Fibroblast of lung (primary cell): Measurements from ENCODE around the gene PRPSAP1. TPM values are rescaled to one million over a fixed set of nuclear protein-coding genes. Genes with fewer than 3 reads are reported as not detected.

ENCODE experiments used
- DNase-seq, 2 donors: peaks; one replicate each; pipeline versions ENCODE4 v3.0.0 to v3.0.0-alpha.2; 2010; ENCODE audit warnings: low read depth in 2 of 2
- H2AFZ ChIP-seq: 2 replicates; pipeline ENCODE4 v1.5.1; 2012; ENCODE audit warnings: low read length, control low read depth, inconsistent platforms
- H3K27ac ChIP-seq: 2 replicates; pipeline ENCODE4 v1.5.1; 2011; ENCODE audit warnings: low read length, control low read depth; ENCODE audit not compliant: insufficient read depth
- H3K27me3 ChIP-seq: 2 replicates; pipeline ENCODE4 v1.5.1; 2011; ENCODE audit warnings: mild to moderate bottlenecking, low read length; ENCODE audit not compliant: control insufficient read depth, insufficient read depth
- H3K36me3 ChIP-seq: 2 replicates; pipeline ENCODE4 v1.5.1; 2011; ENCODE audit warnings: low read length; ENCODE audit not compliant: control insufficient read depth, insufficient read depth
- H3K4me1 ChIP-seq: 2 replicates; pipeline ENCODE4 v1.5.1; 2011; ENCODE audit warnings: low read length; ENCODE audit not compliant: control insufficient read depth, insufficient read depth; ENCODE audit errors: extremely low read depth
- H3K4me2 ChIP-seq: 2 replicates; pipeline ENCODE4 v1.5.1; 2011; ENCODE audit warnings: low read length, control low read depth; ENCODE audit not compliant: insufficient read depth; ENCODE audit errors: extremely low read depth
- H3K4me3 ChIP-seq, 4 experiments: fragments of 200-600 bp in 1 of 4; sonication (generic) in 1 of 4; replicated peaks in 1 of 4; 2 replicates each; pipeline ENCODE4 v1.5.1; 2011 to 2016; ENCODE audit warnings: low read length in 4 of 4, low read depth in 3 of 4, mild to moderate bottlenecking in 3 of 4, control low read depth in 2 of 4, inconsistent platforms in 1 of 4, mixed read lengths in 1 of 4; ENCODE audit not compliant: insufficient read depth in 1 of 4; ENCODE audit errors: control extremely low read depth in 1 of 4
- H3K79me2 ChIP-seq: 2 replicates; pipeline ENCODE4 v1.5.1; 2012; ENCODE audit warnings: mild to moderate bottlenecking, low read length, inconsistent platforms; ENCODE audit not compliant: control insufficient read depth, insufficient read depth
- H3K9ac ChIP-seq: 2 replicates; pipeline ENCODE4 v1.5.1; 2011; ENCODE audit warnings: mild to moderate bottlenecking, low read length, control low read depth; ENCODE audit not compliant: insufficient read depth
- H3K9me3 ChIP-seq: 2 replicates; pipeline ENCODE4 v1.5.1; 2012; ENCODE audit warnings: low read depth, low read length; ENCODE audit not compliant: control insufficient read depth, insufficient read depth
- H4K20me1 ChIP-seq: 2 replicates; pipeline ENCODE4 v1.5.1; 2011; ENCODE audit warnings: low read length; ENCODE audit not compliant: control insufficient read depth, insufficient read depth; ENCODE audit errors: extremely low read depth
- EZH2 ChIP-seq: IDR thresholded peaks from 2 replicates; pipeline ENCODE4 v1.5.1; 2012; ENCODE audit warnings: low read length, control low read depth, mild to moderate bottlenecking; ENCODE audit errors: missing control alignments
- polyA plus RNA-seq, 2 donors: library from polyadenylated mRNA; depleted of rRNA in 1 of 2; stranded (reverse) in 1 of 2; unstranded in 1 of 2; fragments of >200 nt; gene quantifications; 2 replicates each; pipeline ENCODE4 v1.2.1, GENCODE V29; 2011 to 2012; ENCODE audit warnings: missing spikeins in 1 of 2
- total RNA-seq: library from RNA; depleted of rRNA; stranded (reverse); fragments of >200 nt; gene quantifications from 2 replicates; pipeline ENCODE4 v1.2.1, GENCODE V29; 2014
- TF ChIP-seq, protein P1 (sequence below), 2 donors: IDR thresholded peaks in 1 of 2; conservative IDR thresholded peaks in 1 of 2; 1 replicate in 1 of 2; 2 replicates in 1 of 2; pipeline ENCODE4 v1.5.1; 2011 to 2012; ENCODE audit warnings: low read length in 2 of 2, control low read depth in 1 of 2, inconsistent platforms in 1 of 2, low read depth in 1 of 2, mild to moderate bottlenecking in 1 of 2

The PRPSAP1 gene
- total and polyA plus RNA-seq, 2 donors (not counting 1 experiment from before 2014, with no cell fraction given), result 32.7 to 56.9 TPM

GRCh38 chr17:76296186-76296585, 57.5 kb downstream of the PRPSAP1 start:
- Histone ChIP-seq H3K79me2 (no peaks in the 10 kb centered on the region), H4K20me1 (no peaks in the 10 kb centered on the region), H2AFZ (no peak overlapping the region), H3K9ac (no peak overlapping the region), H3K9me3 (no peaks in the 10 kb centered on the region), H3K4me1 (no peaks in the 10 kb centered on the region), H3K27me3 (no peaks in the 10 kb centered on the region), H3K4me2 (no peak overlapping the region), H3K36me3 (no peaks in the 10 kb centered on the region), H3K27ac (no peak overlapping the region), H3K4me3 (no peak overlapping the region)
- TF ChIP-seq, protein P1, sequence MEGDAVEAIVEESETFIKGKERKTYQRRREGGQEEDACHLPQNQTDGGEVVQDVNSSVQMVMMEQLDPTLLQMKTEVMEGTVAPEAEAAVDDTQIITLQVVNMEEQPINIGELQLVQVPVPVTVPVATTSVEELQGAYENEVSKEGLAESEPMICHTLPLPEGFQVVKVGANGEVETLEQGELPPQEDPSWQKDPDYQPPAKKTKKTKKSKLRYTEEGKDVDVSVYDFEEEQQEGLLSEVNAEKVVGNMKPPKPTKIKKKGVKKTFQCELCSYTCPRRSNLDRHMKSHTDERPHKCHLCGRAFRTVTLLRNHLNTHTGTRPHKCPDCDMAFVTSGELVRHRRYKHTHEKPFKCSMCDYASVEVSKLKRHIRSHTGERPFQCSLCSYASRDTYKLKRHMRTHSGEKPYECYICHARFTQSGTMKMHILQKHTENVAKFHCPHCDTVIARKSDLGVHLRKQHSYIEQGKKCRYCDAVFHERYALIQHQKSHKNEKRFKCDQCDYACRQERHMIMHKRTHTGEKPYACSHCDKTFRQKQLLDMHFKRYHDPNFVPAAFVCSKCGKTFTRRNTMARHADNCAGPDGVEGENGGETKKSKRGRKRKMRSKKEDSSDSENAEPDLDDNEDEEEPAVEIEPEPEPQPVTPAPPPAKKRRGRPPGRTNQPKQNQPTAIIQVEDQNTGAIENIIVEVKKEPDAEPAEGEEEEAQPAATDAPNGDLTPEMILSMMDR (conservative IDR thresholded peaks at IDR 0.05 in 1 of 2, IDR thresholded peaks at IDR 0.05 in 1 of 2; ENCODE audit: low read depth in 1 of 2, low read length in 2 of 2), result no peak
- no peak for TF ChIP-seq EZH2
- no peak for DNase-seq

DNA sequence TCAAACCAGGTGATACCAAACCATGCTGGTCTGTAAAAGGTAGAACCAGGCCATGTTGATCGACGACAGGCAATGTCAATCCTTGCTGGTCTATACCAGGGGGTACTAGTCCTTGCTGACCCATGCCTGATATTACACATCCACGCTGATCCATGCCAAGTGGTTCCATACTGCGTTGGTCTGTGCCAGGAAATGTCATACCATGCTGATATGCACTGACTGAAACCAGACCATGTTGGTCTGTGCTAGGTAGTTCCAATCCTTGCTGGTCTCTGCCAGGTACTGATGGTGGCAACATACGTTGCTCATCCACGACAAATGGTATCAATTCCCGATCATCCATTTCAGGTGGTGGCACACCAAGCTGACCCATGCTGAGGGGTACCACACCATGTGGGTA, 60.6 kb downstream of the PRPSAP1 start:
- no peaks in the 10 kb centered on the region for H3K27me3 ChIP-seq
- TF ChIP-seq, protein P1 (conservative IDR thresholded peaks at IDR 0.05 in 1 of 2, IDR thresholded peaks at IDR 0.05 in 1 of 2; ENCODE audit: low read depth in 1 of 2, low read length in 2 of 2), result no peak
- no peak for TF ChIP-seq EZH2
- DNase-seq, result no peak
- no peak overlapping the region for H2AFZ ChIP-seq
- no peak overlapping the region for H3K4me2 ChIP-seq
- H3K4me3 ChIP-seq, result no peak overlapping the region
- no peaks in the 10 kb centered on the region for H3K4me1 ChIP-seq
- H3K9ac ChIP-seq, result no peak overlapping the region
- no peaks in the 10 kb centered on the region for H4K20me1 ChIP-seq
- H3K27ac ChIP-seq, result no peak overlapping the region
- no peaks in the 10 kb centered on the region for H3K36me3 ChIP-seq
- no peaks in the 10 kb centered on the region for H3K9me3 ChIP-seq
- no peaks in the 10 kb centered on the region for H3K79me2 ChIP-seq

- Histone ChIP-seq H3K27ac (no peak overlapping the region), H3K4me3 (no peak overlapping the region), H3K79me2 (no peaks in the 10 kb centered on the region), H3K36me3 (no peaks in the 10 kb centered on the region), H3K4me2 (no peak overlapping the region), H3K4me1 (no peaks in the 10 kb centered on the region), H3K9ac (no peak overlapping the region), H2AFZ (no peak overlapping the region), H3K9me3 (no peaks in the 10 kb centered on the region), H4K20me1 (no peaks in the 10 kb centered on the region), H3K27me3 (no peaks in the 10 kb centered on the region)
- DNase-seq, result no peak
- TF ChIP-seq, protein P1 (conservative IDR thresholded peaks at IDR 0.05 in 1 of 2, IDR thresholded peaks at IDR 0.05 in 1 of 2; ENCODE audit: low read depth in 1 of 2, low read length in 2 of 2), result no peak
- no peak for TF ChIP-seq EZH2
Observed at GRCh38 chr17:76292567-76292966, 61.1 kb downstream of the PRPSAP1 start.
